NCI-H510A treated with DMSO at 0.1 percent for 48 hours (cell line): ENCODE data around the gene RAB5B.
"Not testable (repeated sequence)": the region's sequence is repeated elsewhere in the genome, so short reads cannot be mapped to it uniquely, and the experiment has no call there.

ENCODE experiments used
- DNase-seq: peaks from one replicate; lab custom pipeline; 2025; lab: John Stamatoyannopoulos, UW

Gene RAB5B

GRCh38 chr12:55940065-55940732, 33.7 kb upstream of the RAB5B start:
- peak; percentile 90 for DNase-seq

GRCh38 chr12:55942055-55942454, 31.8 kb upstream of the RAB5B start:
- DNase-seq, result no peak

GRCh38 chr12:55942577-55943136, 31.2 kb upstream of the RAB5B start:
- no peak for DNase-seq

GRCh38 chr12:55946553-55946952, 27.3 kb upstream of the RAB5B start:
- DNase-seq, result no peak

GRCh38 chr12:55955344-55955743, 18.5 kb upstream of the RAB5B start:
- no peak for DNase-seq

- DNase-seq, result no peak
Measured at GRCh38 chr12:55955800-55956508, 17.9 kb upstream of the RAB5B start.

- no peak for DNase-seq
Measured at GRCh38 chr12:55957106-55957859, 16.6 kb upstream of the RAB5B start.

- no peak for DNase-seq
Measured at GRCh38 chr12:55963760-55964159, 10.1 kb upstream of the RAB5B start.

GRCh38 chr12:55965240-55965639, 8.6 kb upstream of the RAB5B start:
- DNase-seq, result no peak

GRCh38 chr12:55965941-55966407, 7.9 kb upstream of the RAB5B start, which contains the start of gene PMEL:
Gene PMEL, minus strand, starts transcription at chr12:55966042. Its CDS starts 31 bp downstream, at chr12:55966011.
- DNase-seq, result peak; percentile 72

GRCh38 chr12:55966408-55967281, 7.2 kb upstream of the RAB5B start, which contains the start of gene CDK2:
Gene CDK2, plus strand, starts transcription at chr12:55966830. Its CDS starts 179 bp downstream, at chr12:55967009.
- DNase-seq, result peak; percentile 94

- DNase-seq, result no peak
Measured at GRCh38 chr12:55969356-55969755, 4.5 kb upstream of the RAB5B start.

GRCh38 chr12:55970775-55971174, 3.1 kb upstream of the RAB5B start:
- no peak for DNase-seq

- DNase-seq, result no peak
Measured at GRCh38 chr12:55972042-55972441, 1.8 kb upstream of the RAB5B start.

- no peak for DNase-seq
Measured at GRCh38 chr12:55972456-55972855, 1.4 kb upstream of the RAB5B start.

- DNase-seq, result no peak
Measured at GRCh38 chr12:55972911-55973598, 823 bp upstream of the RAB5B start.

- peak; percentile 29 for DNase-seq
Measured at GRCh38 chr12:55974308-55974730, 441 bp downstream of the RAB5B start.

GRCh38 chr12:55978393-55978792, 4.5 kb downstream of the RAB5B start:
- DNase-seq, result no peak

- no peak for DNase-seq
Measured at GRCh38 chr12:55979069-55979468, 5.2 kb downstream of the RAB5B start.

GRCh38 chr12:55981882-55982281, 8.0 kb downstream of the RAB5B start:
- not testable (repeated sequence) for DNase-seq
